K562 (cell line): Measurements from ENCODE around the gene SLC26A2. TPM values are rescaled to one million over a fixed set of nuclear protein-coding genes. Genes with fewer than 3 reads are reported as not detected.
A peak's percentile ranks its signal among the peaks of the same experiment; 100 is the strongest.

Experiments
- ATAC-seq: fragments of 200-7000 bp; cut with Tn5 transposase; 3 replicates; pipeline ENCODE4 v1.9.1; 2020; ENCODE audit warnings: moderate library complexity
- BruUV-seq: library from RNA; stranded (reverse); fragments of 400-500 nt; replicated peaks from 2 replicates; lab custom pipeline; 2021; lab: Mats Ljungman, UMichigan
- CTCF ChIA-PET: fragments of 300-600 bp; formaldehyde crosslinking; extraction: SDS; loops from one replicate; lab custom pipeline; 2021; ENCODE audit warnings: low intra/inter-chr PET ratio; lab: Yijun Ruan, JAX
- POLR2A ChIA-PET: fragments of 300-600, 350-650 bp; sonication (Branson Sonifier 250); formaldehyde crosslinking; extraction: SDS; loops from one replicate; lab custom pipeline; 2021; ENCODE audit warnings: antibody characterized with exemption, inconsistent platforms; lab: Yijun Ruan, JAX
- DNase-seq, 4 experiments: peaks; one replicate each; pipeline versions ENCODE4 v3.0.0 to v3.0.0-alpha.2; 2011 to 2018; ENCODE audit warnings: low spot score in 3 of 4, mixed read lengths in 3 of 4; ENCODE audit errors: extremely low read depth in 1 of 4
- FAIRE-seq: peaks from 2 replicates; lab custom pipeline; 2011; peaks lifted over from hg19 to GRCh38; lab: Jason Lieb, UNC
- H2AFZ ChIP-seq: 2 replicates; pipeline ENCODE4 v1.6.0; 2011; ENCODE audit warnings: low read depth, low read length, control low read depth, inconsistent platforms
- H3K27ac ChIP-seq: fragments of 200-600 bp; 3 replicates; pipeline ENCODE4 v1.8.0; 2011; ENCODE audit warnings: low read depth, mild to moderate bottlenecking, control low read depth, inconsistent platforms, low read length, moderate library complexity, mixed read lengths; ENCODE audit errors: extremely low read depth
- H3K27me3 ChIP-seq, 2 experiments: fragments of 300-600 bp in 1 of 2; 2 replicates in 1 of 2; 3 replicates in 1 of 2; pipeline versions ENCODE4 v1.6.0 to v1.8.0; 2011; ENCODE audit warnings: inconsistent platforms in 2 of 2, low read length in 2 of 2, mild to moderate bottlenecking in 1 of 2, mixed read lengths in 1 of 2, moderate library complexity in 1 of 2; ENCODE audit not compliant: control insufficient read depth in 2 of 2, insufficient read depth in 2 of 2
- H3K36me3 ChIP-seq: fragments of 300-600 bp; 3 replicates; pipeline ENCODE4 v1.8.0; 2011; ENCODE audit warnings: mild to moderate bottlenecking, low read length, inconsistent platforms; ENCODE audit not compliant: control insufficient read depth, insufficient read depth
- H3K4me1 ChIP-seq, 2 experiments: fragments of 200-600 bp in 1 of 2; replicated peaks in 1 of 2; 2 replicates in 1 of 2; 3 replicates in 1 of 2; pipeline versions ENCODE4 v1.5.1 to v1.8.0; 2011; ENCODE audit warnings: inconsistent platforms in 2 of 2, low read length in 2 of 2, mild to moderate bottlenecking in 1 of 2, mixed read lengths in 1 of 2, moderate library complexity in 1 of 2; ENCODE audit not compliant: control insufficient read depth in 2 of 2, insufficient read depth in 2 of 2
- H3K4me2 ChIP-seq: 2 replicates; pipeline ENCODE4 v1.6.1; 2011; ENCODE audit warnings: low read length, control low read depth, inconsistent platforms, mixed read lengths; ENCODE audit not compliant: insufficient read depth
- H3K4me3 ChIP-seq: fragments of 200-600 bp; sonication (generic), shearing (Covaris generic); 2 replicates; pipeline ENCODE4 v1.5.1; 2016; ENCODE audit warnings: control low read depth, inconsistent platforms
- H3K79me2 ChIP-seq: fragments of 200-600 bp; 3 replicates; pipeline ENCODE4 v1.8.0; 2011; ENCODE audit warnings: low read length, inconsistent platforms; ENCODE audit not compliant: control insufficient read depth, insufficient read depth
- H3K9ac ChIP-seq, 2 experiments: 2 replicates each; pipeline versions ENCODE4 v1.6.0 to v1.6.1; 2011; ENCODE audit warnings: low read depth in 2 of 2, low read length in 2 of 2, control low read depth in 1 of 2, inconsistent platforms in 1 of 2, mild to moderate bottlenecking in 1 of 2, mixed read lengths in 1 of 2; ENCODE audit not compliant: insufficient read depth in 1 of 2
- H3K9me1 ChIP-seq: one replicate; pipeline ENCODE4 v1.6.0; 2011; ENCODE audit warnings: inconsistent platforms, mild to moderate bottlenecking, low read length, moderate library complexity; ENCODE audit not compliant: control insufficient read depth, insufficient read depth
- H3K9me3 ChIP-seq: replicated peaks from 2 replicates; pipeline ENCODE4 v1.5.1; 2011; ENCODE audit warnings: low read depth, low read length, inconsistent platforms; ENCODE audit not compliant: control insufficient read depth, insufficient read depth
- H4K20me1 ChIP-seq: replicated peaks from 2 replicates; pipeline ENCODE4 v1.6.1; 2011; ENCODE audit warnings: low read length, inconsistent platforms, mixed read lengths; ENCODE audit not compliant: control insufficient read depth, insufficient read depth
- CAMTA2 ChIP-seq: fragments of 250-450 bp; sonication (Bioruptor Pico); conservative IDR thresholded peaks from 2 replicates; pipeline ENCODE4 v1.5.1; 2022
- CHD2 ChIP-seq: IDR thresholded peaks from 2 replicates; pipeline ENCODE4 v1.6.1; 2011; ENCODE audit warnings: low read depth, low read length
- ESRRA ChIP-seq: fragments of 450-650 bp; IDR thresholded peaks from 2 replicates; pipeline ENCODE4 v1.6.1; 2014; ENCODE audit warnings: low read depth, mild to moderate bottlenecking, moderate library complexity, borderline replicate concordance
- KAT2B ChIP-seq: IDR thresholded peaks from one replicate; pipeline ENCODE4 v1.6.1; 2012; ENCODE audit warnings: low read depth, mild to moderate bottlenecking, control low read depth, inconsistent platforms, low read length, moderate library complexity
- MCM2 ChIP-seq: fragments of 450-650 bp; IDR thresholded peaks from 2 replicates; pipeline ENCODE4 v1.6.1; 2017; ENCODE audit warnings: low read depth, mild to moderate bottlenecking
- MYC ChIP-seq, 2 experiments: fragments of 250-450 bp in 1 of 2; sonication (Bioruptor Pico) in 1 of 2; IDR thresholded peaks; 2 replicates each; pipeline versions ENCODE4 v1.5.1 to v1.6.1; 2012 to 2021; ENCODE audit warnings: low read depth in 2 of 2, borderline replicate concordance in 1 of 2, improper control_type of control experiment in 1 of 2, low read length in 1 of 2, mild to moderate bottlenecking in 1 of 2, moderate library complexity in 1 of 2
- SMARCA5 ChIP-seq: fragments of 450-650 bp; IDR thresholded peaks from 2 replicates; pipeline ENCODE4 v1.6.1; 2016
- WHSC1 ChIP-seq: IDR thresholded peaks from one replicate; pipeline ENCODE4 v1.6.1; 2012; ENCODE audit warnings: low read length, control low read depth, inconsistent platforms
- ZNF146 ChIP-seq: IDR thresholded peaks from one replicate; pipeline ENCODE4 v1.6.1; 2018; ENCODE audit warnings: missing compliant biosample characterization; ENCODE audit not compliant: unreplicated experiment
- ZNF354B ChIP-seq: fragments of 250-450 bp; sonication (Bioruptor Pico); IDR thresholded peaks from 2 replicates; pipeline ENCODE4 v1.4.0; 2020
- ZNF507 ChIP-seq: conservative IDR thresholded peaks from 2 replicates; pipeline ENCODE4 v1.6.1; 2017; ENCODE audit warnings: missing genetic modification characterization, missing compliant biosample characterization
- in situ Hi-C: fragments of 300-500 bp; cut with MboI; formaldehyde crosslinking; loops from 4 replicates; pipeline ENCODE4 v1.15.0; 2018; ENCODE audit warnings: inconsistent platforms, mixed read lengths
- intact Hi-C: fragments of 100-400 bp; cut with micrococcal nuclease; formaldehyde crosslinking; loops from 2 replicates; pipeline ENCODE4 v1.14.2; 2022
- polyA plus RNA-seq, 8 experiments: library from polyadenylated mRNA; depleted of rRNA in 4 of 8; stranded (reverse) in 5 of 8; unstranded in 3 of 8; fragments of >200 nt; fragmentation: Nextera tagmentation in 2 of 8; fragmentation: Illumina TruSeq in 1 of 8; extraction: Ambion mirVana in 2 of 8; extraction: Trizol in 1 of 8; gene quantifications; 2 replicates each; pipeline versions ENCODE4 v1.2.1 to v1.2.3, GENCODE V29; 2011 to 2014; ENCODE audit warnings: inconsistent platforms in 1 of 8, missing spikeins in 1 of 8
- total RNA-seq, 7 experiments: library from RNA; depleted of rRNA in 6 of 7; stranded (reverse); fragments of >200 nt in 6 of 7; fragmentation: Illumina TruSeq in 2 of 7; extraction: Trizol in 2 of 7; gene quantifications; 2 replicates each; pipeline versions ENCODE4 v1.2.1 to v1.2.3, GENCODE V29; 2011 to 2021; ENCODE audit warnings: low replicate concordance in 1 of 7
- TF ChIP-seq, protein P1 (sequence below): IDR thresholded peaks from 2 replicates; pipeline ENCODE4 v1.6.1; 2011; ENCODE audit not compliant: insufficient read length; ENCODE audit errors: extremely low read depth
- TF ChIP-seq, protein P2 (sequence below): fragments of 450-650 bp; formaldehyde crosslinking; IDR thresholded peaks from 2 replicates; pipeline ENCODE4 v1.4.0; 2020; ENCODE audit warnings: mild to moderate bottlenecking
- TF ChIP-seq, protein P3 (sequence below): sonication (generic); formaldehyde crosslinking; IDR thresholded peaks from 2 replicates; pipeline ENCODE4 v1.8.1; 2023; ENCODE audit warnings: mild to moderate bottlenecking, missing genetic modification reagents
- TF ChIP-seq, protein P4 (sequence below): fragments of 250-450 bp; sonication (Bioruptor Pico); IDR thresholded peaks from 2 replicates; pipeline ENCODE4 v1.4.0; 2020; ENCODE audit warnings: mild to moderate bottlenecking
- TF ChIP-seq, protein P5 (sequence below): fragments of 450-650 bp; formaldehyde crosslinking; IDR thresholded peaks from 2 replicates; pipeline ENCODE4 v1.4.0; 2022; ENCODE audit warnings: mild to moderate bottlenecking, moderate library complexity

The SLC26A2 gene
- total and polyA plus RNA-seq, 9 of the 15 experiments (the other 6 are each of a cell fraction or from before 2014, with no cell fraction given), result 1.1 to 6.3 (median 3.6) TPM

DNA sequence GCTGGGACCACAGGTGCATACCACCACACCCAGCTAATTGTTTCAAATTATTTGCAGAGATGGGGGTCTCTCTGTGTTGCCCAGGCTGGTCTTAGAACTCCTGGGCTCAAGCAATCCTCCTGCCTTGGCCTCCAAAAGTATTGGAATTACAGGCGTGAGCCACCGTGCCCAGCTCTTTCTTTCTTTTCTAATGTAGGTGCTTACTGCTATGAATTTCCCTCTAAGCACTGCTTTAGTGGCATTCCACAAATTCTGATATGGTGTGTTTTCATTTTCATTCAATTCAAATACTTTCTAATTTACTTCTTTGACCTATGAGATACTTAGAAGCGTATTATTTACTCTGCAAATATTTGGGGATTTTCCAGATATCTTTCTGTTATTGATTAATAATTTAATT lies 54.9 kb downstream of the SLC26A2 start (continued):
- TF ChIP-seq, protein P1, sequence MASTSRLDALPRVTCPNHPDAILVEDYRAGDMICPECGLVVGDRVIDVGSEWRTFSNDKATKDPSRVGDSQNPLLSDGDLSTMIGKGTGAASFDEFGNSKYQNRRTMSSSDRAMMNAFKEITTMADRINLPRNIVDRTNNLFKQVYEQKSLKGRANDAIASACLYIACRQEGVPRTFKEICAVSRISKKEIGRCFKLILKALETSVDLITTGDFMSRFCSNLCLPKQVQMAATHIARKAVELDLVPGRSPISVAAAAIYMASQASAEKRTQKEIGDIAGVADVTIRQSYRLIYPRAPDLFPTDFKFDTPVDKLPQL, result no peak
- TF ChIP-seq WHSC1, result no peak
- no peak for TF ChIP-seq MCM2
- no peak for TF ChIP-seq MYC (IDR thresholded peaks at IDR 0.05; ENCODE audit: low read depth, low read length)
- TF ChIP-seq MYC (CRISPR knock-in tag; IDR thresholded peaks at IDR 0.05; ENCODE audit: borderline replicate concordance, low read depth), result no peak
- no peak for TF ChIP-seq CHD2
- TF ChIP-seq, protein P2, sequence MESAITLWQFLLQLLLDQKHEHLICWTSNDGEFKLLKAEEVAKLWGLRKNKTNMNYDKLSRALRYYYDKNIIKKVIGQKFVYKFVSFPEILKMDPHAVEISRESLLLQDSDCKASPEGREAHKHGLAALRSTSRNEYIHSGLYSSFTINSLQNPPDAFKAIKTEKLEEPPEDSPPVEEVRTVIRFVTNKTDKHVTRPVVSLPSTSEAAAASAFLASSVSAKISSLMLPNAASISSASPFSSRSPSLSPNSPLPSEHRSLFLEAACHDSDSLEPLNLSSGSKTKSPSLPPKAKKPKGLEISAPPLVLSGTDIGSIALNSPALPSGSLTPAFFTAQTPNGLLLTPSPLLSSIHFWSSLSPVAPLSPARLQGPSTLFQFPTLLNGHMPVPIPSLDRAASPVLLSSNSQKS (CRISPR knock-in tag), result no peak

DNA sequence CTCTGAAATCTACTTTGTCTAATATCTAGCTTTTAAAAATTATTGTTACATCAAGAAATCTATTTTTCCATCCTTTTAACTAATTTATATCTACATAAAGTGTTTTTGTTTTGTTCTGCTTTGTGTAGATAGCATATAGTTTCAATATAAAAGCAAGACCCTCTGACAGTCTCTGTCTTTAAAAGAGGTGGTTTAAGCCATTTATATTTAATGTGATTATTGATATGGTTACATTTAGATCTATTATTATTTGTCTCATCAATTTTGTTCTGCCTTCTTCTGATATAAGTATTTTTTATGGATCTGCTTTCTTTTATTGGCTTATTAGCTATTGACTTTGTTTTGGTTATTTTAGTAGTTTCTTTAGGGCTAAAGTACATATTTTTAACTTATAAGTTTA lies 56.0 kb downstream of the SLC26A2 start:
- no peaks in the 10 kb centered on the region for H4K20me1 ChIP-seq
- no peak overlapping the region for H3K27ac ChIP-seq
- H3K79me2 ChIP-seq, result 0 out of 3 replicates have a peak, but pooled peaks cover 6% of the 10 kb centered on the region
- H3K4me3 ChIP-seq, result no peak overlapping the region
- no peaks in the 10 kb centered on the region; the same call in 1 of the 2 replicates for H3K9me3 ChIP-seq
- peaks cover 2 to 9% of the 10 kb centered on the region in 2 experiments; a peak in 2 of 5 replicates for H3K4me1 ChIP-seq
- peaks cover 99% of the 10 kb centered on the region for H3K36me3 ChIP-seq
- no peak overlapping the region for H2AFZ ChIP-seq
- no peak for FAIRE-seq
- no peaks in the 10 kb centered on the region for H3K27me3 ChIP-seq
- DNase-seq, result no peak
- H3K9me1 ChIP-seq, result no peaks in the 10 kb centered on the region
- 0 out of 2 replicates have a peak, but pooled peaks have one; percentile 17 for TF ChIP-seq SMARCA5
- no peak for TF ChIP-seq KAT2B
- no peak for TF ChIP-seq CAMTA2 (CRISPR knock-in tag)
- peak; percentile 95 for TF ChIP-seq ZNF507 (tag)
- TF ChIP-seq, protein P3, sequence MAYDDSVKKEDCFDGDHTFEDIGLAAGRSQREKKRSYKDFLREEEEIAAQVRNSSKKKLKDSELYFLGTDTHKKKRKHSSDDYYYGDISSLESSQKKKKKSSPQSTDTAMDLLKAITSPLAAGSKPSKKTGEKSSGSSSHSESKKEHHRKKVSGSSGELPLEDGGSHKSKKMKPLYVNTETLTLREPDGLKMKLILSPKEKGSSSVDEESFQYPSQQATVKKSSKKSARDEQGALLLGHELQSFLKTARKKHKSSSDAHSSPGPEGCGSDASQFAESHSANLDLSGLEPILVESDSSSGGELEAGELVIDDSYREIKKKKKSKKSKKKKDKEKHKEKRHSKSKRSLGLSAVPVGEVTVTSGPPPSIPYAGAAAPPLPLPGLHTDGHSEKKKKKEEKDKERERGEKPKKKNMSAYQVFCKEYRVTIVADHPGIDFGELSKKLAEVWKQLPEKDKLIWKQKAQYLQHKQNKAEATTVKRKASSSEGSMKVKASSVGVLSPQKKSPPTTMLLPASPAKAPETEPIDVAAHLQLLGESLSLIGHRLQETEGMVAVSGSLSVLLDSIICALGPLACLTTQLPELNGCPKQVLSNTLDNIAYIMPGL (CRISPR knock-in tag), result no peak
- TF ChIP-seq, protein P4, sequence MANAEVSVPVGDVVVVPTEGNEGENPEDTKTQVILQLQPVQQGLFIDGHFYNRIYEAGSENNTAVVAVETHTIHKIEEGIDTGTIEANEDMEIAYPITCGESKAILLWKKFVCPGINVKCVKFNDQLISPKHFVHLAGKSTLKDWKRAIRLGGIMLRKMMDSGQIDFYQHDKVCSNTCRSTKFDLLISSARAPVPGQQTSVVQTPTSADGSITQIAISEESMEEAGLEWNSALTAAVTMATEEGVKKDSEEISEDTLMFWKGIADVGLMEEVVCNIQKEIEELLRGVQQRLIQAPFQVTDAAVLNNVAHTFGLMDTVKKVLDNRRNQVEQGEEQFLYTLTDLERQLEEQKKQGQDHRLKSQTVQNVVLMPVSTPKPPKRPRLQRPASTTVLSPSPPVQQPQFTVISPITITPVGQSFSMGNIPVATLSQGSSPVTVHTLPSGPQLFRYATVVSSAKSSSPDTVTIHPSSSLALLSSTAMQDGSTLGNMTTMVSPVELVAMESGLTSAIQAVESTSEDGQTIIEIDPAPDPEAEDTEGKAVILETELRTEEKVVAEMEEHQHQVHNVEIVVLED, result no peak
- no peak for TF ChIP-seq ESRRA
- TF ChIP-seq, protein P5, sequence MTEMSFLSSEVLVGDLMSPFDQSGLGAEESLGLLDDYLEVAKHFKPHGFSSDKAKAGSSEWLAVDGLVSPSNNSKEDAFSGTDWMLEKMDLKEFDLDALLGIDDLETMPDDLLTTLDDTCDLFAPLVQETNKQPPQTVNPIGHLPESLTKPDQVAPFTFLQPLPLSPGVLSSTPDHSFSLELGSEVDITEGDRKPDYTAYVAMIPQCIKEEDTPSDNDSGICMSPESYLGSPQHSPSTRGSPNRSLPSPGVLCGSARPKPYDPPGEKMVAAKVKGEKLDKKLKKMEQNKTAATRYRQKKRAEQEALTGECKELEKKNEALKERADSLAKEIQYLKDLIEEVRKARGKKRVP (CRISPR knock-in tag), result no peak
- no peak for TF ChIP-seq ZNF146 (CRISPR knock-in tag)
- 0 out of 2 replicates have a peak, but pooled peaks have one; percentile 66 for TF ChIP-seq ZNF354B
- H3K4me2 ChIP-seq, result no peak overlapping the region
- BruUV-seq, result no TSS peak
- ChIA-PET CTCF (interaction anchor here (0.6 kb wide), 1 partner anchor 25 kb away, joined by 3 read pairs; no protein-coding TSS in a partner anchor), POLR2A (interaction anchor here (1.7 to 1.8 kb wide), 2 partner anchors 13 to 14 kb away, joined by 6 to 8 read pairs; no protein-coding TSS in a partner anchor)
- in situ Hi-C loops (no loop called here), intact Hi-C loops (no loop called here)
- ATAC-seq, result no peak
- no peak overlapping the region for H3K9ac ChIP-seq
